Neural progenitor cell (in vitro differentiated cells): ENCODE results near the gene FSTL4. TPM values are rescaled to one million over a fixed set of nuclear protein-coding genes. Genes with fewer than 3 reads are reported as not detected.
A peak's percentile ranks its signal among the peaks of the same experiment; 100 is the strongest.

Experiments
- DNase-seq: peaks from one replicate; pipeline ENCODE4 v3.0.0-alpha.2; 2016; ENCODE audit warnings: low spot score
- H2AFZ ChIP-seq: fragments of 200-600 bp; sonication (generic); replicated peaks from 2 replicates; pipeline ENCODE4 v1.6.1; 2016; ENCODE audit warnings: antibody characterized with exemption
- H3F3A ChIP-seq: fragments of 200-600 bp; sonication (generic); 2 replicates; pipeline ENCODE4 v1.6.1; 2016; ENCODE audit warnings: antibody characterized with exemption, low read depth
- H3K27ac ChIP-seq: fragments of 200-600 bp; sonication (generic); 2 replicates; pipeline ENCODE4 v1.5.1; 2016; ENCODE audit warnings: mild to moderate bottlenecking
- H3K27me3 ChIP-seq: fragments of 200-600 bp; sonication (generic); 2 replicates; pipeline ENCODE4 v1.6.1; 2016; ENCODE audit warnings: mild to moderate bottlenecking, moderate library complexity
- H3K36me3 ChIP-seq: fragments of 200-600 bp; sonication (generic); 2 replicates; pipeline ENCODE4 v1.5.1; 2016
- H3K4me1 ChIP-seq: fragments of 200-600 bp; sonication (generic); 2 replicates; pipeline ENCODE4 v1.6.1; 2016; ENCODE audit warnings: mixed run types
- H3K4me2 ChIP-seq: fragments of 200-600 bp; sonication (generic); 2 replicates; pipeline ENCODE4 v1.6.1; 2016
- H3K4me3 ChIP-seq: fragments of 200-600 bp; sonication (generic); 2 replicates; pipeline ENCODE4 v1.5.1; 2016
- H3K79me2 ChIP-seq: fragments of 200-600 bp; sonication (generic); 2 replicates; pipeline ENCODE4 v1.6.1; 2016; ENCODE audit warnings: low read depth
- H3K9ac ChIP-seq: fragments of 200-600 bp; sonication (generic); 2 replicates; pipeline ENCODE4 v1.6.1; 2016
- H3K9me3 ChIP-seq: fragments of 200-600 bp; sonication (generic); 2 replicates; pipeline ENCODE4 v1.5.1; 2016; ENCODE audit warnings: low read depth
- H4K20me1 ChIP-seq: fragments of 200-600 bp; sonication (generic); 2 replicates; pipeline ENCODE4 v1.6.1; 2016; ENCODE audit warnings: low read depth
- H3K27ac Mint-ChIP-seq: 3 replicates; pipeline ENCODE4 v1.8.0; 2021; ENCODE audit warnings: mixed read lengths
- H3K27me3 Mint-ChIP-seq: 2 replicates; pipeline ENCODE4 v1.8.0; 2022; ENCODE audit warnings: low read depth, mild to moderate bottlenecking, inconsistent platforms, moderate library complexity, mixed read lengths; ENCODE audit not compliant: insufficient read depth
- H3K36me3 Mint-ChIP-seq: 3 replicates; pipeline ENCODE4 v1.8.0; 2021; ENCODE audit warnings: mixed read lengths
- H3K4me1 Mint-ChIP-seq: 3 replicates; pipeline ENCODE4 v1.8.0; 2021; ENCODE audit warnings: mixed read lengths
- H3K4me3 Mint-ChIP-seq: 3 replicates; pipeline ENCODE4 v1.8.0; 2021; ENCODE audit warnings: mild to moderate bottlenecking, moderate library complexity, mixed read lengths
- H3K9me3 Mint-ChIP-seq: 3 replicates; pipeline ENCODE4 v1.8.0; 2020; ENCODE audit warnings: mixed read lengths
- CTCF ChIP-seq: fragments of 200-600 bp; sonication (generic); IDR thresholded peaks from 2 replicates; pipeline ENCODE4 v1.5.1; 2017; ENCODE audit warnings: antibody characterized with exemption, mild to moderate bottlenecking
- EZH2 ChIP-seq: fragments of 200-600 bp; sonication (generic); IDR thresholded peaks from 2 replicates; pipeline ENCODE4 v1.6.1; 2017; ENCODE audit warnings: antibody characterized with exemption, mild to moderate bottlenecking, moderate library complexity
- EZH2phosphoT487 ChIP-seq: fragments of 200-600 bp; sonication (generic); IDR thresholded peaks from 2 replicates; pipeline ENCODE4 v1.6.1; 2017; ENCODE audit warnings: antibody characterized with exemption
- total RNA-seq: library from RNA; depleted of rRNA; stranded (reverse); fragments of >200 nt; gene quantifications from 2 replicates; pipeline ENCODE4 v1.2.3, GENCODE V29; 2015; ENCODE audit warnings: low replicate concordance

FSTL4 gene
- total RNA-seq, 1 donor from 2014 or later, result 0.95 TPM

GRCh38 chr5:133474851-133475590 is 137.3 kb downstream of the FSTL4 start:
- H3K27me3 Mint-ChIP-seq, result peaks cover 2% of the 10 kb centered on the region
- Histone ChIP-seq H3K4me1 (no peaks in the 10 kb centered on the region), H4K20me1 (no peaks in the 10 kb centered on the region), H3K27ac (no peak overlapping the region), H3K9ac (no peak overlapping the region), H3K36me3 (no peaks in the 10 kb centered on the region), H3F3A (no peaks in the 10 kb centered on the region), H3K9me3 (no peaks in the 10 kb centered on the region), H3K4me2 (no peak overlapping the region), H3K79me2 (no peaks in the 10 kb centered on the region), H2AFZ (peak overlapping the region; percentile 1), H3K27me3 (no peaks in the 10 kb centered on the region), H3K4me3 (no peak overlapping the region)
- no peaks in the 10 kb centered on the region for H3K36me3 Mint-ChIP-seq
- no peak for TF ChIP-seq EZH2
- no peak for TF ChIP-seq EZH2phosphoT487
- no peak for TF ChIP-seq CTCF
- no peak overlapping the region for H3K27ac Mint-ChIP-seq
- no peak overlapping the region for H3K4me3 Mint-ChIP-seq
- peaks cover 5% of the 10 kb centered on the region for H3K4me1 Mint-ChIP-seq
- H3K9me3 Mint-ChIP-seq, result no peaks in the 10 kb centered on the region
- DNase-seq, result no peak

GRCh38 chr5:133473291-133473690 is 139.1 kb downstream of the FSTL4 start:
- H3K9ac ChIP-seq, result no peak overlapping the region
- Mint-ChIP-seq H3K4me1 (peaks cover 5% of the 10 kb centered on the region), H3K9me3 (no peaks in the 10 kb centered on the region), H3K27ac (no peak overlapping the region), H3K27me3 (peaks cover 2% of the 10 kb centered on the region), H3K36me3 (no peaks in the 10 kb centered on the region), H3K4me3 (no peak overlapping the region)
- DNase-seq, result no peak
- H3K79me2 ChIP-seq, result no peaks in the 10 kb centered on the region
- H3K4me3 ChIP-seq, result no peak overlapping the region
- no peaks in the 10 kb centered on the region for H3K36me3 ChIP-seq
- no peaks in the 10 kb centered on the region for H3F3A ChIP-seq
- no peaks in the 10 kb centered on the region for H4K20me1 ChIP-seq
- no peak for TF ChIP-seq CTCF
- TF ChIP-seq EZH2, result no peak
- TF ChIP-seq EZH2phosphoT487, result no peak
- H3K4me1 ChIP-seq, result no peaks in the 10 kb centered on the region
- H3K4me2 ChIP-seq, result no peak overlapping the region
- H3K27me3 ChIP-seq, result no peaks in the 10 kb centered on the region
- no peak overlapping the region for H2AFZ ChIP-seq
- H3K9me3 ChIP-seq, result no peaks in the 10 kb centered on the region
- H3K27ac ChIP-seq, result no peak overlapping the region

- no peaks in the 10 kb centered on the region for H3K9me3 ChIP-seq
- Mint-ChIP-seq H3K36me3 (no peaks in the 10 kb centered on the region), H3K4me3 (no peak overlapping the region), H3K4me1 (peaks cover 5% of the 10 kb centered on the region), H3K9me3 (no peaks in the 10 kb centered on the region), H3K27ac (no peak overlapping the region), H3K27me3 (peaks cover 2% of the 10 kb centered on the region)
- H3K4me2 ChIP-seq, result no peak overlapping the region
- H3K27me3 ChIP-seq, result no peaks in the 10 kb centered on the region
- H3K27ac ChIP-seq, result no peak overlapping the region
- no peak overlapping the region for H3K9ac ChIP-seq
- H3K4me1 ChIP-seq, result peaks cover 2% of the 10 kb centered on the region
- H3F3A ChIP-seq, result no peaks in the 10 kb centered on the region
- TF ChIP-seq EZH2 (no peak), EZH2phosphoT487 (no peak), CTCF (no peak)
- H4K20me1 ChIP-seq, result no peaks in the 10 kb centered on the region
- no peak for DNase-seq
- H3K4me3 ChIP-seq, result no peak overlapping the region
- H3K79me2 ChIP-seq, result no peaks in the 10 kb centered on the region
- H2AFZ ChIP-seq, result no peak overlapping the region
- no peaks in the 10 kb centered on the region for H3K36me3 ChIP-seq
These were observed 139.5 kb downstream of the FSTL4 start for GRCh38 chr5:133472829-133473228.
